IPS-20b (cell line): ENCODE data around the gene IL22.
"Not testable (repeated sequence)": the region's sequence is repeated elsewhere in the genome, so short reads cannot be mapped to it uniquely, and the experiment has no call there.

ENCODE experiments used
- H3K27ac ChIP-seq: one replicate; pipeline ENCODE4 v1.5.1; 2013; ENCODE audit warnings: low read length
- H3K27me3 ChIP-seq: 2 replicates; pipeline ENCODE4 v1.6.1; 2013; ENCODE audit warnings: mild to moderate bottlenecking, low read length, inconsistent platforms; ENCODE audit not compliant: insufficient read depth
- H3K36me3 ChIP-seq: 2 replicates; pipeline ENCODE4 v1.6.1; 2013; ENCODE audit warnings: low read depth, mild to moderate bottlenecking, inconsistent platforms, low read length, moderate library complexity; ENCODE audit not compliant: insufficient read depth
- H3K4me1 ChIP-seq: 2 replicates; pipeline ENCODE4 v1.6.1; 2013; ENCODE audit warnings: mild to moderate bottlenecking, control low read depth, inconsistent platforms, low read length, moderate library complexity; ENCODE audit not compliant: insufficient read depth
- H3K4me3 ChIP-seq: 2 replicates; pipeline ENCODE4 v1.5.1; 2013; ENCODE audit warnings: mild to moderate bottlenecking, low read length, inconsistent platforms
- H3K9ac ChIP-seq: 2 replicates; pipeline ENCODE4 v1.6.1; 2013; ENCODE audit warnings: low read depth, mild to moderate bottlenecking, inconsistent platforms, low read length, moderate library complexity
- H3K9me3 ChIP-seq: 2 replicates; pipeline ENCODE4 v1.6.1; 2013; ENCODE audit warnings: mild to moderate bottlenecking, low read depth, low read length, inconsistent platforms; ENCODE audit not compliant: insufficient read depth

IL22 gene

DNA sequence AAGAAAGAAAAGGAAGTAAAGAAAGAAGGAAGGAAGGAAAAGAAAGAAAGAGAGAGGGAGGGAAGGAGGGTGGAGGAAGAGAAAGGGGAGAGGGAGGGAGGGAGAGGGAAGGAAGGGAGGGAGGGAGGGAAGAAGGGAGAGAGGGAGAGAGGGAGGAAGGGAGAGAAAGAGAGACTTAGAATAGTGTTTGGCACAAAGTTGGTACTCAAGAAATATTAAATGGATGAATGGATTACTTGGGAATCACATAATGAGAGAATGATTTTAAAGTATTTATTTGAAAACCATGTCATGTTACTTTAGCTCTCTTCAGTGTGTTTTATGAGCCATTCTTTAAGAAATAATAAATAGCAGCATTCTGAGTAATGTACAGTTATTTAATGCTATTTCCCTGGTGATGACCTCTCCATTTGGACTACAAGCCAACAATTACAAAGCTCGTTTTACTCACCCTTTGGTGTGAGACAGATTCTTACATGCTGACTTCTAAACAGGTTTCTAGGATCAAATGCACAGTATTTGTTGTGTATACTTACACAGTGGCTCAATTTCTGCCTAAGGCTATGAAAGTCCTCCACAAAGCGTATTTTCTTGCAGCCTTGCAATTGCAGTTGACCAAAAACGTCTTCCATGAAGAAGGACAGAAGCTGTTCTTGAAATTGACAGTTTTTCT lies 28.7 kb downstream of the IL22 start:
- Histone ChIP-seq H3K9ac (no peak overlapping the region), H3K36me3 (no peaks in the 10 kb centered on the region), H3K9me3 (no peaks in the 10 kb centered on the region), H3K27me3 (no peaks in the 10 kb centered on the region), H3K4me3 (no peak overlapping the region), H3K27ac (no peak overlapping the region), H3K4me1 (no peaks in the 10 kb centered on the region)

- no peaks in the 10 kb centered on the region for H3K36me3 ChIP-seq
- no peaks in the 10 kb centered on the region for H3K27me3 ChIP-seq
- no peak overlapping the region for H3K9ac ChIP-seq
- no peak overlapping the region for H3K4me3 ChIP-seq
- H3K4me1 ChIP-seq, result no peaks in the 10 kb centered on the region
- H3K9me3 ChIP-seq, result no peaks in the 10 kb centered on the region
- H3K27ac ChIP-seq, result no peak overlapping the region
Observed at GRCh38 chr12:68223067-68223747, 30.2 kb downstream of the IL22 start.

GRCh38 chr12:68222326-68222725 lies 31.1 kb downstream of the IL22 start:
- no peak overlapping the region for H3K27ac ChIP-seq
- no peak overlapping the region for H3K4me3 ChIP-seq
- no peaks in the 10 kb centered on the region for H3K4me1 ChIP-seq
- no peaks in the 10 kb centered on the region for H3K9me3 ChIP-seq
- no peaks in the 10 kb centered on the region for H3K27me3 ChIP-seq
- no peaks in the 10 kb centered on the region for H3K36me3 ChIP-seq
- no peak overlapping the region for H3K9ac ChIP-seq

GRCh38 chr12:68221497-68221896 lies 31.9 kb downstream of the IL22 start:
- Histone ChIP-seq H3K9me3 (no peaks in the 10 kb centered on the region), H3K9ac (no peak overlapping the region), H3K27me3 (no peaks in the 10 kb centered on the region), H3K36me3 (no peaks in the 10 kb centered on the region), H3K4me1 (no peaks in the 10 kb centered on the region), H3K4me3 (no peak overlapping the region), H3K27ac (no peak overlapping the region)

DNA sequence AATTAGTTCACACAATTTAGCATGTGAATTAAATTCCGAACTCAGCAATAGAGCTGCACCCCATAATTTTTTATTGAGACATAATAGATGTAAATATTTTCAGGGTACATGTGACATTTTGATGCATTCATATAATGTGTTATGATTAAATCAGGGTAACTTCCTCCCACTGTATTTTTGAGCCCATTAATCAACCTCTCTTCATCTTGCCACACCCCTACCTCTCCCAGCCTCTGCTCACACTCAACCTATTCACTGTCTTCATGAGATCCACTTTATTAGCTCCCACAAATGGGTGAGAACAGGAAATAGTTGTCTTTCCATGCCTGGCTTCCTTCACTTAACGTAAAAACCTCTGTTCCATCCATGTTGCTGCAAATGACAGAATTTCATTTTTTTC lies 42.5 kb downstream of the IL22 start:
- Histone ChIP-seq H3K27me3 (no peaks in the 10 kb centered on the region), H3K4me1 (no peaks in the 10 kb centered on the region), H3K9me3 (no peaks in the 10 kb centered on the region), H3K27ac (no peak overlapping the region), H3K36me3 (no peaks in the 10 kb centered on the region), H3K9ac (no peak overlapping the region), H3K4me3 (no peak overlapping the region)

DNA sequence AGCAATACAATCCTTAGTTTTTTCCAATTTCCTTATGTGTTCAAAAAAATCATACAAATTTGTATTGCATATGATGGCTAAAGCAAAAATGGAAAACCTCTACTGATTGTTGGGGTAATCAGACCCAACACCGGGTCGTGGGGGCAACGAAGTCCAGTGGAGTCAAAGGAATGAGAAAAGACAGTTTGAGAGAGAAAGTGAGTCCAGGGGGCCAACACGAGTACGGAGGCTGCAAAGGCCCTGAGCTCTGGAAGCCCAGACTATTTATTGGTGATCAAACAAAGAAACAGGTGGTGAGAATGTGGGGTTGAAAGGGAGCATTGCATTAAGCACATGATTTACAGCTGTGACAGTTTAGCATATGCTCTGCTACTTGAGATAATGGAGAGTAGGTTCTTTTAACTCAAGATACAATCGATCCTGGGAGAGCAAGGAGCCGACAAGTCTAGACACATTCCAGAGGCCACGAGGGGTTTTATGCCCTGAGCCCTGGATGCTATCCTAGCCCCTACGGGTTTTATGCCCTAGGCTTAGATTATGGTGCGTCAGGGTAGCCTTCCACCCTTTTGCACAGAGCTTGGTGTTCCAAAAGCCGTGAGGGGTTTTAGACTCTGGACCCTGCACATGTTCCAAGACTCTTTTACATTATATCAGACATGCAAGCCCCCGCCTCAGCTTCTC lies 44.2 kb downstream of the IL22 start:
- not testable (repeated sequence) for H3K27me3 ChIP-seq, H3K4me3 ChIP-seq, H3K36me3 ChIP-seq, H3K27ac ChIP-seq, H3K9ac ChIP-seq, H3K4me1 ChIP-seq, H3K9me3 ChIP-seq

DNA sequence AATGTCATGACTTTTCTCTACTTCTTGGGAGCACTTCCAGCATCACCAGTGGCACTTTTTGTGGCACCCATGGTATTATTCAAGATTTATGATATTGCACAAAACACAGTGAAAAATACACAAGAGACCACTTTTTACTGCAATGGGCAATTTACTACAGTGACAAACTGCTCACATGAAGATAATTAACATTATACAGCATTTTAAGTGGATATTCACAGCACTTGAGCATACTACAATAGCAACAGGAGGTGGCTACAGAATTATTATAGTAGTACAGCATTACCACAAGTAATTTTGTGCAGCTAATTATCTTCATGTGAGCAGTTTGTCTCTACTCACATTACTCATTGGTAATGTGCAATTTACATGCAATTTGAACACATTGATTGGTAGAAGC lies 46.1 kb downstream of the IL22 start:
- no peaks in the 10 kb centered on the region for H3K9me3 ChIP-seq
- no peaks in the 10 kb centered on the region for H3K36me3 ChIP-seq
- no peaks in the 10 kb centered on the region for H3K4me1 ChIP-seq
- no peak overlapping the region for H3K9ac ChIP-seq
- H3K4me3 ChIP-seq, result no peak overlapping the region
- no peak overlapping the region for H3K27ac ChIP-seq
- H3K27me3 ChIP-seq, result no peaks in the 10 kb centered on the region

- no peak overlapping the region for H3K27ac ChIP-seq
- no peaks in the 10 kb centered on the region for H3K9me3 ChIP-seq
- H3K4me3 ChIP-seq, result no peak overlapping the region
- H3K4me1 ChIP-seq, result no peaks in the 10 kb centered on the region
- no peaks in the 10 kb centered on the region for H3K27me3 ChIP-seq
- no peaks in the 10 kb centered on the region for H3K36me3 ChIP-seq
- no peak overlapping the region for H3K9ac ChIP-seq
Observed at GRCh38 chr12:68206446-68206845, 47.0 kb downstream of the IL22 start.

DNA sequence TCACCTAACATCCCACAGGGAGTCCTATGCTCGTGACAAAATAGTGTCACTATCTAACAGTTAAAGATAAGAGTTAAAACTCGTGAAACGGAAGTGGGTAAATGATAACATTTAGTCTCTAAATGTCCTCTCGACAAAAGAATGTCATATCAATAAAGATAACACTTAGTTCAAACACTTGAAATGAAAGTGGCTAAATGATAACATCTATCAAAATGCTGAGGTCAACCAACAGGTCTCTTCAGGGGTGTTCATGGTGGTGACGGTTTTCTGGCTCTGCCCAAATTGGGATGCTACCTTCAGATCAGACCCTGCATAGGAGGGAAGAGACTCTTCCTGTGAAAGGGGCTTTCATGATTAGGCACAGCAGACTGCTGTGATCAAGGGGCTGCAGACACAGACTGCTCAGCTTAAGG lies 49.9 kb downstream of the IL22 start:
- H3K4me3 ChIP-seq, result no peak overlapping the region
- no peak overlapping the region for H3K9ac ChIP-seq
- H3K36me3 ChIP-seq, result no peaks in the 10 kb centered on the region
- no peak overlapping the region for H3K27ac ChIP-seq
- peaks cover 6% of the 10 kb centered on the region; the same call in 1 of the 2 replicates for H3K4me1 ChIP-seq
- H3K9me3 ChIP-seq, result no peaks in the 10 kb centered on the region
- H3K27me3 ChIP-seq, result no peaks in the 10 kb centered on the region

DNA sequence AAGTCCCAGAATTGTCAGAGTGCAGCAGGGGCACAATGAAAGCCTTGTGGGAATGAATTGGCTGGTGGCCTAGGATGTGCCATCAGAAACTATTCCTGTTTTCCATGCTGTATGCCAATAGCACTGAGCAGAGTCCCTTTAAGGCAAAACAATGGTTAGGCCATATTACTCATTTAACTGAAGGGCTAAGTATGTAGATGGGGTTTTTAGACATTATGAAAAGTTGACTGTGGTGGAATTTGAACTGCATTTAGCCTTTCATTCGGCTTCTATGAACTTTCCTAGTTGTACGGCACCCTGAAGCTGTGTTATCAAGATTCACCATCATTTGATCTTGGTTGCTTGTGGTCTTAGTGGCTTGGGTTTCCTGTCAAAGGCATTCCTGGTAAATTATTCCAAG lies 52.5 kb downstream of the IL22 start:
- no peak overlapping the region for H3K4me3 ChIP-seq
- no peaks in the 10 kb centered on the region for H3K36me3 ChIP-seq
- H3K27ac ChIP-seq, result no peak overlapping the region
- H3K27me3 ChIP-seq, result no peaks in the 10 kb centered on the region
- no peak overlapping the region for H3K9ac ChIP-seq
- H3K9me3 ChIP-seq, result no peaks in the 10 kb centered on the region
- H3K4me1 ChIP-seq, result peaks cover 6% of the 10 kb centered on the region; the same call in 1 of the 2 replicates

GRCh38 chr12:68199127-68199526 lies 54.3 kb downstream of the IL22 start:
- no peak overlapping the region for H3K4me3 ChIP-seq
- H3K4me1 ChIP-seq, result peaks cover 6% of the 10 kb centered on the region; the same call in 1 of the 2 replicates
- no peak overlapping the region for H3K9ac ChIP-seq
- no peaks in the 10 kb centered on the region for H3K27me3 ChIP-seq
- no peaks in the 10 kb centered on the region for H3K36me3 ChIP-seq
- no peaks in the 10 kb centered on the region for H3K9me3 ChIP-seq
- H3K27ac ChIP-seq, result no peak overlapping the region
